Neutrophil (primary cell): ENCODE measurements around the gene AQP4.

ENCODE experiments used
- H3K27ac ChIP-seq: fragments of 200-600 bp; sonication (generic); 2 replicates; pipeline ENCODE4 v1.5.1; 2016; ENCODE audit warnings: mild to moderate bottlenecking, moderate library complexity
- H3K27me3 ChIP-seq: fragments of 200-600 bp; sonication (generic); 2 replicates; pipeline ENCODE4 v1.6.0; 2016; ENCODE audit warnings: mild to moderate bottlenecking
- H3K36me3 ChIP-seq: fragments of 200-600 bp; sonication (generic); 2 replicates; pipeline ENCODE4 v1.5.1; 2017
- H3K4me1 ChIP-seq, 2 experiments: fragments of 200-600 bp in 1 of 2; sonication (generic) in 1 of 2; 1 replicate in 1 of 2; 2 replicates in 1 of 2; pipeline versions ENCODE4 v1.5.1 to v1.6.1; 2013 to 2016; ENCODE audit warnings: low read depth in 1 of 2, low read length in 1 of 2, mild to moderate bottlenecking in 1 of 2, moderate library complexity in 1 of 2; ENCODE audit not compliant: control insufficient read depth in 1 of 2, insufficient read depth in 1 of 2
- H3K4me3 ChIP-seq, 2 experiments: fragments of 200-600 bp in 1 of 2; sonication (generic) in 1 of 2; 1 replicate in 1 of 2; 2 replicates in 1 of 2; pipeline ENCODE4 v1.5.1; 2013 to 2016; ENCODE audit warnings: low read depth in 1 of 2, low read length in 1 of 2, mild to moderate bottlenecking in 1 of 2, moderate library complexity in 1 of 2
- H3K9me3 ChIP-seq: fragments of 200-600 bp; sonication (generic); 2 replicates; pipeline ENCODE4 v1.5.1; 2016
- TF ChIP-seq, protein P1 (sequence below): fragments of 200-600 bp; sonication (generic); IDR thresholded peaks from 2 replicates; pipeline ENCODE4 v1.5.1; 2016; ENCODE audit warnings: antibody characterized with exemption

Gene AQP4

DNA sequence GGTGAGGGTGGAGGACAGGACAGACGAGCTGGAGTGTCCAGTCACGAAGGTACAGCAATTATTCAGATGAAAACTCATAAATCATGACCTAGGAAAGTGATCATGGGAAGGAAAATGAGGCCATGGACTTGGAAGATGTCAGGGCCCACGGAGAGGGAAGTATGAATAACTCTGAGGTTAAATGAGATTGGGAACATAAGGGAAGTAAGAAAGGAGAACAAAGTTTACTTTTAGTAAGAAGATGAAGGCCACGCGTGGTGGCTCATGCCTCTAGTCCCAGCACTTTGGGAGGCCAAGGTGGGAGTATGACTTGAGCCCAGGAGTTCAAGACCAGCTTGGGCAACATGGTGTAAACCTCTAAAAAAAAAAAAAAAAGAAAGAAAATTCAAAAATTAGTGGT is 56.2 kb downstream of the AQP4 start:
- Histone ChIP-seq H3K9me3 (no peaks in the 10 kb centered on the region), H3K27ac (no peak overlapping the region), H3K4me3 (no peak overlapping the region), H3K27me3 (no peaks in the 10 kb centered on the region), H3K4me1 (no peaks in the 10 kb centered on the region), H3K36me3 (no peaks in the 10 kb centered on the region)
- TF ChIP-seq, protein P1, sequence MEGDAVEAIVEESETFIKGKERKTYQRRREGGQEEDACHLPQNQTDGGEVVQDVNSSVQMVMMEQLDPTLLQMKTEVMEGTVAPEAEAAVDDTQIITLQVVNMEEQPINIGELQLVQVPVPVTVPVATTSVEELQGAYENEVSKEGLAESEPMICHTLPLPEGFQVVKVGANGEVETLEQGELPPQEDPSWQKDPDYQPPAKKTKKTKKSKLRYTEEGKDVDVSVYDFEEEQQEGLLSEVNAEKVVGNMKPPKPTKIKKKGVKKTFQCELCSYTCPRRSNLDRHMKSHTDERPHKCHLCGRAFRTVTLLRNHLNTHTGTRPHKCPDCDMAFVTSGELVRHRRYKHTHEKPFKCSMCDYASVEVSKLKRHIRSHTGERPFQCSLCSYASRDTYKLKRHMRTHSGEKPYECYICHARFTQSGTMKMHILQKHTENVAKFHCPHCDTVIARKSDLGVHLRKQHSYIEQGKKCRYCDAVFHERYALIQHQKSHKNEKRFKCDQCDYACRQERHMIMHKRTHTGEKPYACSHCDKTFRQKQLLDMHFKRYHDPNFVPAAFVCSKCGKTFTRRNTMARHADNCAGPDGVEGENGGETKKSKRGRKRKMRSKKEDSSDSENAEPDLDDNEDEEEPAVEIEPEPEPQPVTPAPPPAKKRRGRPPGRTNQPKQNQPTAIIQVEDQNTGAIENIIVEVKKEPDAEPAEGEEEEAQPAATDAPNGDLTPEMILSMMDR: no peak

DNA sequence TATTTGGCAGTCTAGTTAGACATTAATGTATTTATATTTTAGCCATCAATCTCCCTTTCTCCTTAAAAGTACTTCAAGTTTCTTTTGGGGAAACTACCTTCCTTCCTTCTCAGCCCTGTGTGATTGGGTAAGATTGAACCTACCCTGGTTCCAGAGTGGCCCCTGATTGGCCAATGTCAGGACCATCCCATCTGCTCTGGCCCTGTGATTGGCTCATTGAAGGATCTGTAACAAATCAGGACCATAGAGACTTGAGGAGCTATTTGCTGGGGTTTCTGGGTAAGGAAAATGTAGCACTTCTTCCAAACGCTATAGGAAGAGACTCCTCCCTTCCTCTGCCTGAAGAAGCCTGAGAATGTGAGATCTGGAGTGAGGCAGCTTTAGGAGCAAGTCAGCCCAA is 59.3 kb downstream of the AQP4 start:
- H3K27ac ChIP-seq: no peak overlapping the region
- TF ChIP-seq, protein P1: no peak

DNA sequence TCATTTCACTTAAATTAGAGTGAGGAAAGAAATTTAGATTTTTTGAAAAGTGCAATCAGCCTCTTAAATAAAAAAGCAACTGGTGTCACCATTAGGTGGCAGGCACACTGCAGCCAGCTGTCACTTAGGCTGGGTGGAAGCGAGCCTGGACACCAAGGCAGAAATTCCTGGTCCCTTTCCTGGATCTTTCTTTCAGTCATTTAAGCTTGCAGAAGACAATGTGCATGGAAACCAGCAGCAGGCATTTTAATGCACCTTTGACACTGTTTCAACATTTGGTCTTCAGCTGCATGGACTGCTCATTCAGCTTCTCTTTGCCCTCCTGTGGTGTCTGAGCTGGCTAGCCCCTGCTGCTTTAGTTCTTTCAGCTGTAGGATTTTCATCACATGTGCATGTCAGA is 61.0 kb downstream of the AQP4 start:
- Histone ChIP-seq H3K9me3 (no peaks in the 10 kb centered on the region), H3K36me3 (no peaks in the 10 kb centered on the region), H3K4me1 (no peaks in the 10 kb centered on the region), H3K27me3 (no peaks in the 10 kb centered on the region), H3K27ac (no peak overlapping the region), H3K4me3 (no peak overlapping the region)
- TF ChIP-seq, protein P1: no peak

More for the DNA sequence above, 59.3 kb downstream of the AQP4 start:
- Histone ChIP-seq H3K27me3 (no peaks in the 10 kb centered on the region), H3K4me1 (no peaks in the 10 kb centered on the region), H3K9me3 (no peaks in the 10 kb centered on the region), H3K4me3 (no peak overlapping the region), H3K36me3 (no peaks in the 10 kb centered on the region)

DNA sequence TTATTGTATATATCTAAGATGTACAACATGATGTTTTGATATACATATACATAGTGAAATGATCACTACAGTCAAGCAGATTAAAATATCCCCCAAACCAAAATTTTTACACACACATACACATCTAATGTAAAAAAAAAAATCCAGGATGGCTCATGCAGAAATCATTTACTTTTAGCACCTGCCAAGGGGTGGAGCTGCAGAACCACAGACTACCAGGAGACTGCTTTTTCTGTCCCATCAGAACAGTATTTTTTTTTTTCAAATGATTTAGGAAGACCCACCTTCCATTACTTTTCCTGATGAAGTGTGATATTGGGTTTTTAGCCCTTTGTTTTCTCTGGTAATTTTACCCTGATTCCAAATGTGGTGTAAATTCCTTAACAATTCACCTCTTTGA is 61.9 kb downstream of the AQP4 start:
- no peaks in the 10 kb centered on the region for H3K36me3 ChIP-seq
- no peak overlapping the region for H3K27ac ChIP-seq
- no peaks in the 10 kb centered on the region for H3K9me3 ChIP-seq
- TF ChIP-seq, protein P1: no peak
- H3K4me1 ChIP-seq: no peaks in the 10 kb centered on the region
- no peak overlapping the region for H3K4me3 ChIP-seq
- H3K27me3 ChIP-seq: no peaks in the 10 kb centered on the region

DNA sequence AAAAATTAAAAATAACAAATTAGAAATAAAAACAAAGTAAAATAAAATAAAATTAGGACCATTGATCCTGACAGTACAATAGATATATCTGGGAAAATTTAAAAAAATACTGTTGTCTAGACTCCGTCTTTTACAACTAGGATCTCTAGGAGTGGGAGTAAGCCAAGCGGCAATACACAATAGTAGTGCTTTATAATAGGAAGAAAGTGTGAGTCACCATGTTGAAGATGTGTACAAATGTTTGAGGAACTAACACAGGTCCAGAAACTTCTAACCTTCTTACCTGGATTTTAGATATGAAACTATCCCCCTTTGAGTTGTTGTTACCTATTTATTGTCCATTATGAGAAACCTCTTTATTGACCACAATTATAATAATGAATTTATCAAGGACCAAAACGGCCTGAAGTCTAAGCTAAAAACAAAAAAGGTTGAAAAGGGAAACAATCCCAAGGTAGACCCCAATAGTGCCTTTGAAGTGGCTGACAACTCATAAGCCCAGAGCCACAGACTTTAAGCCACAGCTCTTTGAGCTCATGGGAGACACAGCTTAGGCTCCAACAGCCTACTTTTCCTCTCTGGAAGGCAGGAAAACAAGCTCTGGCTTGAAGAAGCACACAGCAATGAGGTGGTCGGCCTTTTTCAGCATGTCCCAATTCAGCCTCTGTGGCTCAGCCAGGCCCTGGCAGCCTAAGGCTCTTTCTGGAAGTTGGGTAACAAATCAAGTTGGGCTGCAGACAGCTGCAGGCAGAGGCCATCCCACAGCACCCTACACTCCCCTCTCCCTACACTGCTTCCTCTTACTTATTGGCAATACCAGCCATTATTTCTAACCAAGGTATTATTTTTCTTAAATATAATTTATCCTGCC is 62.9 kb downstream of the AQP4 start:
- Histone ChIP-seq H3K27me3 (no peaks in the 10 kb centered on the region), H3K4me1 (no peaks in the 10 kb centered on the region), H3K27ac (no peak overlapping the region), H3K9me3 (no peaks in the 10 kb centered on the region), H3K4me3 (no peak overlapping the region), H3K36me3 (no peaks in the 10 kb centered on the region)
- TF ChIP-seq, protein P1: no peak
